Calu3 (cell line): ENCODE data around the gene MOB3A. TPM values are rescaled to one million over a fixed set of nuclear protein-coding genes. Genes with fewer than 3 reads are reported as not detected.

Source experiments
- BruUV-seq: library from RNA; stranded (reverse); fragments of 400-500 nt; replicated peaks from 2 replicates; lab custom pipeline; 2021; lab: Mats Ljungman, UMichigan
- CTCF ChIA-PET: fragments of 300-600 bp; sonication (Branson Sonifier 250); formaldehyde crosslinking; loops from one replicate; lab custom pipeline; 2022; ENCODE audit warnings: antibody characterized with exemption; lab: Charles Lee
- DNase-seq: peaks from one replicate; pipeline ENCODE4 v3.0.0; 2022
- H3K27ac Mint-ChIP-seq: one replicate; pipeline ENCODE4 v1.8.0; 2022; ENCODE audit warnings: mixed read lengths; ENCODE audit not compliant: unreplicated experiment
- H3K27me3 Mint-ChIP-seq: one replicate; pipeline ENCODE4 v1.8.0; 2022; ENCODE audit warnings: mixed read lengths; ENCODE audit not compliant: unreplicated experiment
- H3K36me3 Mint-ChIP-seq: one replicate; pipeline ENCODE4 v1.8.0; 2022; ENCODE audit warnings: mild to moderate bottlenecking, moderate library complexity, mixed read lengths; ENCODE audit not compliant: insufficient read depth, unreplicated experiment
- H3K4me1 Mint-ChIP-seq: one replicate; pipeline ENCODE4 v1.8.0; 2022; ENCODE audit warnings: mild to moderate bottlenecking, low read depth, mixed read lengths; ENCODE audit not compliant: unreplicated experiment
- H3K4me3 Mint-ChIP-seq: one replicate; pipeline ENCODE4 v1.8.0; 2022; ENCODE audit warnings: mild to moderate bottlenecking, low read depth, moderate library complexity, mixed read lengths; ENCODE audit not compliant: unreplicated experiment
- H3K9me3 Mint-ChIP-seq: one replicate; pipeline ENCODE4 v1.8.0; 2022; ENCODE audit warnings: low read depth, mixed read lengths; ENCODE audit not compliant: unreplicated experiment
- CTCF ChIP-seq: fragments of 200-600 bp; IDR thresholded peaks from one replicate; pipeline ENCODE4 v1.8.0; 2022; ENCODE audit warnings: antibody characterized with exemption; ENCODE audit not compliant: unreplicated experiment
- intact Hi-C: fragments of 100-400 bp; cut with micrococcal nuclease; formaldehyde crosslinking; loops from one replicate; pipeline ENCODE4 v1.10.0; 2022; ENCODE audit not compliant: unreplicated experiment
- total RNA-seq: library from RNA; stranded (reverse); gene quantifications from 2 replicates; pipeline ENCODE4 v1.2.3, GENCODE V29; 2022

MOB3A gene
- total RNA-seq, 1 experiment from 2014 or later: 15.8 TPM

- CTCF ChIA-PET: no interaction called here
- TF ChIP-seq CTCF: no peak
- intact Hi-C loops: no loop called here
- Mint-ChIP-seq H3K27me3 (no peaks in the 10 kb centered on the region), H3K27ac (no peak overlapping the region), H3K36me3 (peaks cover 34% of the 10 kb centered on the region), H3K4me3 (no peak overlapping the region), H3K4me1 (no peaks in the 10 kb centered on the region), H3K9me3 (no peaks in the 10 kb centered on the region)
- no peak for DNase-seq
- BruUV-seq: no TSS peak
These were observed 32.3 kb downstream of the MOB3A start for GRCh38 chr19:2063824-2064223.

GRCh38 chr19:2062770-2063169 lies 33.4 kb downstream of the MOB3A start:
- H3K27me3 Mint-ChIP-seq: no peaks in the 10 kb centered on the region
- H3K4me3 Mint-ChIP-seq: peak overlapping the region; percentile 77
- CTCF ChIA-PET: no interaction called here
- TF ChIP-seq CTCF: no peak
- no TSS peak for BruUV-seq
- no peaks in the 10 kb centered on the region for H3K4me1 Mint-ChIP-seq
- H3K27ac Mint-ChIP-seq: peak overlapping the region; percentile 69
- intact Hi-C loops: no loop called here
- DNase-seq: no peak
- H3K36me3 Mint-ChIP-seq: peaks cover 37% of the 10 kb centered on the region
- no peaks in the 10 kb centered on the region for H3K9me3 Mint-ChIP-seq

GRCh38 chr19:2062389-2062729 lies 33.8 kb downstream of the MOB3A start:
- Mint-ChIP-seq H3K36me3 (peaks cover 41% of the 10 kb centered on the region), H3K9me3 (no peaks in the 10 kb centered on the region), H3K4me3 (peak overlapping the region; percentile 77), H3K27ac (peak overlapping the region; percentile 69), H3K27me3 (no peaks in the 10 kb centered on the region), H3K4me1 (no peaks in the 10 kb centered on the region)
- CTCF ChIA-PET: no interaction called here
- intact Hi-C loops: no loop called here
- DNase-seq: no peak
- TF ChIP-seq CTCF: no peak
- no TSS peak for BruUV-seq

- CTCF ChIA-PET: interaction anchor here (0.6 kb wide), 1 partner anchor 42 kb away, joined by 4 read pairs; no protein-coding TSS in a partner anchor
- BruUV-seq: TSS peak; percentile 94
These were observed 34.4 kb downstream of the MOB3A start for GRCh38 chr19:2061495-2062388.

More at GRCh38 chr19:2061495-2062388, 34.4 kb downstream of the MOB3A start:
- Mint-ChIP-seq H3K9me3 (no peaks in the 10 kb centered on the region), H3K27me3 (no peaks in the 10 kb centered on the region), H3K4me3 (peak overlapping the region; percentile 77), H3K4me1 (no peaks in the 10 kb centered on the region), H3K36me3 (peaks cover 42% of the 10 kb centered on the region), H3K27ac (peak overlapping the region; percentile 69)
- intact Hi-C loops: no loop called here
- peak; percentile 97 for DNase-seq
- TF ChIP-seq CTCF: no peak
